ENCODE data around the gene SMARCC2. TPM values are rescaled to one million over a fixed set of nuclear protein-coding genes. Genes with fewer than 3 reads are reported as not detected.

SMARCC2 gene
- total and polyA plus RNA-seq, 2 of the 13 experiments (the other 11 are each of a cell fraction or from before 2014, with no cell fraction given) = 21.3 to 24.1 TPM

GRCh38 chr12:56152132-56152755 is 37.0 kb downstream of the SMARCC2 start, which contains the start of gene MYL6B (continued):
- no peak for TF ChIP-seq ZFP36 (IDR thresholded peaks at IDR 0.05; ENCODE audit: borderline replicate concordance, low read depth, low read length, partially characterized antibody)
- TF ChIP-seq ZNF768 (CRISPR knock-in tag; IDR thresholded peaks at IDR 0.05) = peak; percentile 27; the same call in 1 of the 2 replicates
- peak; percentile 74 for TF ChIP-seq FOXO1 (CRISPR knock-in tag; IDR thresholded peaks at IDR 0.05)
- TF ChIP-seq ZNF256 (CRISPR knock-in tag; conservative IDR thresholded peaks at IDR 0.05) = no peak
- TF ChIP-seq ATRX (CRISPR knock-in tag; IDR thresholded peaks at IDR 0.05; ENCODE audit: borderline replicate concordance) = no peak
- peak; percentile 74 for TF ChIP-seq ZNF788 (CRISPR knock-in tag; IDR thresholded peaks at IDR 0.05; ENCODE audit: borderline replicate concordance)
- TF ChIP-seq TBP (CRISPR knock-in tag; IDR thresholded peaks at IDR 0.05) = no peak
- TF ChIP-seq SOX13 (IDR thresholded peaks at IDR 0.05) = no peak
- TF ChIP-seq SOX13 (CRISPR knock-in tag; conservative IDR thresholded peaks at IDR 0.05 in 1 of 2, IDR thresholded peaks at IDR 0.05 in 1 of 2) = peak in 1 of 2 experiments; percentile 39; a peak in 1 of 4 replicates
- TF ChIP-seq ZFP91 (CRISPR knock-in tag; IDR thresholded peaks at IDR 0.05; ENCODE audit: borderline replicate concordance) = peak; percentile 73
- no peak; the same call in 1 of the 2 replicates for TF ChIP-seq NFAT5 (CRISPR knock-in tag; IDR thresholded peaks at IDR 0.05)
- TF ChIP-seq ISL2 (CRISPR knock-in tag; IDR thresholded peaks at IDR 0.05) = no peak
- TF ChIP-seq ZNF589 (CRISPR knock-in tag; conservative IDR thresholded peaks at IDR 0.05) = 0 out of 2 replicates have a peak, but pooled peaks have one; percentile 48
- peak; percentile 62; the same call in 1 of the 2 replicates for TF ChIP-seq SIN3A (IDR thresholded peaks at IDR 0.05; ENCODE audit: borderline replicate concordance, low read depth, low read length)
- TF ChIP-seq SRSF1 (optimal IDR thresholded peaks at IDR 0.05; ENCODE audit: low read depth, low read length) = peak; percentile 62
- TF ChIP-seq ARID5B (CRISPR knock-in tag; IDR thresholded peaks at IDR 0.05) = peak; percentile 54; the same call in 1 of the 2 replicates
- TF ChIP-seq FOSL2 (CRISPR knock-in tag; IDR thresholded peaks at IDR 0.05) = peak; percentile 91
- TF ChIP-seq E2F5 (CRISPR knock-in tag; conservative IDR thresholded peaks at IDR 0.05) = peak; percentile 48; the same call in 1 of the 2 replicates
